ENCODE measurements around the gene HTRA1. TPM values are rescaled to one million over a fixed set of nuclear protein-coding genes. Genes with fewer than 3 reads are reported as not detected.

The HTRA1 gene
- total RNA-seq, 1 experiment from 2014 or later, result 0.39 TPM

DNA sequence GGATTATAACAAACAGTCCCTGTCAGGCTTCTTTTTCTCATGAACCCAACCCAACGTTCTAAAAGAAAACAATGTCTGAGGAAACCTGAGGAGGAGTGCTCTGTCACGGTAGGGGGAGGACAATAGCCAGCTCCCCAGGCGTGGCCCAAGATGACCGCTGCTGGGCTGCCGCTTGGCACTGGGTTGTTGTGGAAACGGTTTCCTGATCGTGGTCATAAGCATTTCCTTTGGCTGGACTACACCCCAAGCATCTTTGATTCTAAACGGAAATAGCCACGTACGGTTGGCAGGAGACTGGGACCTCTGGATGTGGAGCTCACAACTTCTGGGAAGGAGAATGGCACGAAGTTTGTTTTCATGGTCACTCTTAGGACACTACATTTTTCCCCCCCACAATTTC is 68.8 kb downstream of the HTRA1 start:
- Histone ChIP-seq H3K36me3 (ENCODE audit: control insufficient read depth in 1 of 2, insufficient read depth in 2 of 2, low read length in 2 of 2) (no peaks in the 10 kb centered on the region), H3K79me2 (ENCODE audit: insufficient read depth, low read length) (no peaks in the 10 kb centered on the region), H3K9me2 (ENCODE audit: insufficient read depth) (no peaks in the 10 kb centered on the region), H3K9me3 (ENCODE audit: control insufficient read depth in 1 of 2, insufficient read depth in 1 of 2, low read depth in 1 of 2, low read length in 2 of 2) (no peaks in the 10 kb centered on the region), H3K27ac (ENCODE audit: low read depth, low read length) (no peak overlapping the region), H4K20me1 (ENCODE audit: insufficient read depth) (no peaks in the 10 kb centered on the region), H3K27me3 (ENCODE audit: insufficient read depth, low read length) (peaks cover 29% of the 10 kb centered on the region; the same call in 1 of the 2 replicates), H3K4me2 (ENCODE audit: low read length) (no peak overlapping the region), H2AFZ (ENCODE audit: low read depth, low read length, poor library complexity, severe bottlenecking) (no peak overlapping the region), H3K4me1 (ENCODE audit: control insufficient read depth in 1 of 2, insufficient read depth in 2 of 2, low read length in 2 of 2) (peaks cover 0 to 8% of the 10 kb centered on the region in 2 experiments; a peak in 1 of 4 replicates), H3K9ac (ENCODE audit: low read length) (no peak overlapping the region), H3K4me3 (replicated peaks in 1 of 2; ENCODE audit: low read depth in 1 of 2, low read length in 2 of 2) (no peak overlapping the region)
- ATAC-seq, result no peak
- ChIA-PET CTCF (no interaction called here), RAD21 (ENCODE audit: low non-redundant PET in 1 of 2, low total read pairs in 2 of 2, uncharacterized antibody in 2 of 2, unreplicated experiment in 2 of 2) (no interaction called here), POLR2A (no interaction called here)
- DNase-seq (ENCODE audit: low read depth, low spot score), result no peak
- TF ChIP-seq TCF7L2 (IDR thresholded peaks at IDR 0.05; ENCODE audit: borderline replicate concordance, extremely low read depth, insufficient read depth, insufficient read length) (no peak), SIN3A (IDR thresholded peaks at IDR 0.05; ENCODE audit: low read depth) (no peak), RAD21 (IDR thresholded peaks at IDR 0.05; ENCODE audit: low read depth) (no peak), EGR1 (IDR thresholded peaks at IDR 0.05; ENCODE audit: low read depth) (no peak), CEBPB (IDR thresholded peaks at IDR 0.05; ENCODE audit: low read depth) (no peak), ELF1 (IDR thresholded peaks at IDR 0.05; ENCODE audit: borderline replicate concordance, low read depth) (no peak), SRF (IDR thresholded peaks at IDR 0.05; ENCODE audit: low read depth) (no peak)
- TF ChIP-seq, protein P1, sequence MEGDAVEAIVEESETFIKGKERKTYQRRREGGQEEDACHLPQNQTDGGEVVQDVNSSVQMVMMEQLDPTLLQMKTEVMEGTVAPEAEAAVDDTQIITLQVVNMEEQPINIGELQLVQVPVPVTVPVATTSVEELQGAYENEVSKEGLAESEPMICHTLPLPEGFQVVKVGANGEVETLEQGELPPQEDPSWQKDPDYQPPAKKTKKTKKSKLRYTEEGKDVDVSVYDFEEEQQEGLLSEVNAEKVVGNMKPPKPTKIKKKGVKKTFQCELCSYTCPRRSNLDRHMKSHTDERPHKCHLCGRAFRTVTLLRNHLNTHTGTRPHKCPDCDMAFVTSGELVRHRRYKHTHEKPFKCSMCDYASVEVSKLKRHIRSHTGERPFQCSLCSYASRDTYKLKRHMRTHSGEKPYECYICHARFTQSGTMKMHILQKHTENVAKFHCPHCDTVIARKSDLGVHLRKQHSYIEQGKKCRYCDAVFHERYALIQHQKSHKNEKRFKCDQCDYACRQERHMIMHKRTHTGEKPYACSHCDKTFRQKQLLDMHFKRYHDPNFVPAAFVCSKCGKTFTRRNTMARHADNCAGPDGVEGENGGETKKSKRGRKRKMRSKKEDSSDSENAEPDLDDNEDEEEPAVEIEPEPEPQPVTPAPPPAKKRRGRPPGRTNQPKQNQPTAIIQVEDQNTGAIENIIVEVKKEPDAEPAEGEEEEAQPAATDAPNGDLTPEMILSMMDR (IDR thresholded peaks at IDR 0.05 in 2 of 3, conservative IDR thresholded peaks at IDR 0.05 in 1 of 3; ENCODE audit: borderline replicate concordance in 1 of 3, insufficient read depth in 1 of 3, low read depth in 2 of 3, low read length in 2 of 3), result no peak
- BruUV-seq (replicated peaks), result no TSS peak
- intact Hi-C loops (cut with micrococcal nuclease), result no loop called here

DNA sequence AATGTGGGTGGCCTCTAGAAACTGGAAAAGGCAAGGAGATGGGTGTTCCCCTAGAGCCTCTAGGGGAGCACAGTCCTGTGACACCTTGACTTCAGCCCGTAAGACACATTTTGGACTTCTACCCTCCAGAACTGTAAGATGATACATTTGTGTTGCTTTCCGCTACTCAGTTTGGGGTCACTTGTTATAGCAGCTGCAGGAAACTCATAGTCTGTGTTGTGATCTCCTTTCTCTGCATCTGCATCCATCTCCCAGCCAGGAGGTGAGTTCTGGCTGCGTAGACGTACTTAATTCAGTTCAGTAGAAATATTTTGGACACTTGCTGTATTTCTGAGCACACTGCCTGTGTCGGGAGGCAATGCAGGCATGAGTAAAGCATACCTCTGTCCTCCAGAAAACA is 69.9 kb downstream of the HTRA1 start:
- Histone ChIP-seq H3K4me2 (ENCODE audit: low read length) (no peak overlapping the region), H3K9me2 (ENCODE audit: insufficient read depth) (no peaks in the 10 kb centered on the region), H3K4me3 (replicated peaks in 1 of 2; ENCODE audit: low read depth in 1 of 2, low read length in 2 of 2) (no peak overlapping the region), H4K20me1 (ENCODE audit: insufficient read depth) (no peaks in the 10 kb centered on the region), H3K36me3 (ENCODE audit: control insufficient read depth in 1 of 2, insufficient read depth in 2 of 2, low read length in 2 of 2) (no peaks in the 10 kb centered on the region), H3K4me1 (ENCODE audit: control insufficient read depth in 1 of 2, insufficient read depth in 2 of 2, low read length in 2 of 2) (peaks cover 0 to 8% of the 10 kb centered on the region in 2 experiments; a peak in 1 of 4 replicates), H3K79me2 (ENCODE audit: insufficient read depth, low read length) (no peaks in the 10 kb centered on the region), H3K27ac (ENCODE audit: low read depth, low read length) (no peak overlapping the region), H3K27me3 (ENCODE audit: insufficient read depth, low read length) (peaks cover 35% of the 10 kb centered on the region), H3K9me3 (ENCODE audit: control insufficient read depth in 1 of 2, insufficient read depth in 1 of 2, low read depth in 1 of 2, low read length in 2 of 2) (no peaks in the 10 kb centered on the region), H3K9ac (ENCODE audit: low read length) (no peak overlapping the region), H2AFZ (ENCODE audit: low read depth, low read length, poor library complexity, severe bottlenecking) (no peak overlapping the region)
- ChIA-PET CTCF (interaction anchor here (1.0 kb wide), 1 partner anchor 34 kb away, joined by 6 read pairs; no protein-coding TSS in a partner anchor), POLR2A (no interaction called here), RAD21 (ENCODE audit: low non-redundant PET in 1 of 2, low total read pairs in 2 of 2, uncharacterized antibody in 2 of 2, unreplicated experiment in 2 of 2) (no interaction called here)
- no TSS peak for BruUV-seq (replicated peaks)
- ATAC-seq, result no peak
- no peak for DNase-seq (ENCODE audit: low read depth, low spot score)
- intact Hi-C loops (cut with micrococcal nuclease), result no loop called here
- TF ChIP-seq ZNF274 (IDR thresholded peaks at IDR 0.05; ENCODE audit: low read depth, low read length), result no peak
- TF ChIP-seq SIN3A (IDR thresholded peaks at IDR 0.05; ENCODE audit: low read depth), result no peak
- TF ChIP-seq TCF7L2 (IDR thresholded peaks at IDR 0.05; ENCODE audit: borderline replicate concordance, extremely low read depth, insufficient read depth, insufficient read length), result no peak
- no peak for TF ChIP-seq CBX3 (IDR thresholded peaks at IDR 0.05; ENCODE audit: low read depth)
- TF ChIP-seq, protein P2, sequence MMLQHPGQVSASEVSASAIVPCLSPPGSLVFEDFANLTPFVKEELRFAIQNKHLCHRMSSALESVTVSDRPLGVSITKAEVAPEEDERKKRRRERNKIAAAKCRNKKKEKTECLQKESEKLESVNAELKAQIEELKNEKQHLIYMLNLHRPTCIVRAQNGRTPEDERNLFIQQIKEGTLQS (IDR thresholded peaks at IDR 0.05), result no peak
- no peak for TF ChIP-seq ELF1 (IDR thresholded peaks at IDR 0.05; ENCODE audit: borderline replicate concordance, low read depth)
- TF ChIP-seq EZH2 (IDR thresholded peaks at IDR 0.05), result no peak
- TF ChIP-seq SRF (IDR thresholded peaks at IDR 0.05; ENCODE audit: low read depth), result no peak
- no peak for TF ChIP-seq RAD21 (IDR thresholded peaks at IDR 0.05; ENCODE audit: low read depth)
- no peak for TF ChIP-seq REST (IDR thresholded peaks at IDR 0.05; ENCODE audit: low read depth)
- no peak for TF ChIP-seq EZH2phosphoT487 (IDR thresholded peaks at IDR 0.05; ENCODE audit: borderline replicate concordance)
- TF ChIP-seq FOSL1 (IDR thresholded peaks at IDR 0.05; ENCODE audit: low read depth), result no peak
- no peak for TF ChIP-seq POLR2AphosphoS5 (IDR thresholded peaks at IDR 0.05; ENCODE audit: low read depth, low read length)
